ENCODE results near the gene GRIK4. TPM values are rescaled to one million over a fixed set of nuclear protein-coding genes. Genes with fewer than 3 reads are reported as not detected.

The GRIK4 gene
- polyA plus RNA-seq, 1 donor: 0.94 TPM

GRCh38 chr11:120601536-120601935 lies 90.0 kb downstream of the GRIK4 start:
- H3K9me3 ChIP-seq (ENCODE audit: control insufficient read depth, low read depth, low read length): no peaks in the 10 kb centered on the region
- H3K4me1 ChIP-seq (ENCODE audit: control insufficient read depth, insufficient read depth, low read length): no peaks in the 10 kb centered on the region
- no peaks in the 10 kb centered on the region for H3K36me3 ChIP-seq (ENCODE audit: control insufficient read depth, insufficient read depth, low read length)
- 100% methylated on average over 1 of the region's 4 CpGs for whole genome bisulfite sequencing (ENCODE audit: insufficient coverage, low lambda C conversion rate)
- no peak overlapping the region for H3K27ac ChIP-seq (ENCODE audit: low read length)
- H3K27me3 ChIP-seq (ENCODE audit: control insufficient read depth, insufficient read depth, low read length): no peaks in the 10 kb centered on the region
- no peak overlapping the region for H3K4me3 ChIP-seq (ENCODE audit: low read length)
- DNase-seq: no peak

- no peak overlapping the region for H3K27ac ChIP-seq (ENCODE audit: low read length)
These were observed 91.5 kb downstream of the GRIK4 start for GRCh38 chr11:120603071-120603470.

DNA sequence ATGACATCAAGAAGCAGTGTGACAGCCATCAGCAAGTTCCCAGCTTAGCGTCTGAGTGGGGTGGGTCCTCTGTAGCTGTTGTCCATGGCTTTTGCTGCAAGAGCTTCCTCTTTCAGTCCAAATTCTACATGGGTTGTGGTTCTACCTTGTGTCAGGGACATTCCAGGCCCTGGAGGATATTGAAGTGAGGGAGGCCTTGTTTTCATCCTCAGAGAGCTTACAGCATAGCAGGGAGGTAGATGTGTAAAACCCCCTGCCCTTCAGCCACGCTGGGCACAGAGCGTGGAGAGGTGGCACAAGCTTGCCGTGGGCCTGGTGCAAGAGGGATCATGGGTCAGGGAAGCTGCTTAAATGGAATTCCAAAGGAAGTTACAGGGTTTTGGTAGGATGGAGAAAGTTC lies 93.9 kb downstream of the GRIK4 start:
- Histone ChIP-seq H3K4me3 (ENCODE audit: low read length) (no peak overlapping the region), H3K36me3 (ENCODE audit: control insufficient read depth, insufficient read depth, low read length) (no peaks in the 10 kb centered on the region), H3K9me3 (ENCODE audit: control insufficient read depth, low read depth, low read length) (no peaks in the 10 kb centered on the region), H3K4me1 (ENCODE audit: control insufficient read depth, insufficient read depth, low read length) (peaks cover 4% of the 10 kb centered on the region), H3K27me3 (ENCODE audit: control insufficient read depth, insufficient read depth, low read length) (no peaks in the 10 kb centered on the region), H3K27ac (ENCODE audit: low read length) (no peak overlapping the region)
- WGBS (ENCODE audit: insufficient coverage, low lambda C conversion rate): no CpG with 5 or more reads among the region's 4 CpGs
- no peak for DNase-seq

More at GRCh38 chr11:120603071-120603470, 91.5 kb downstream of the GRIK4 start:
- Histone ChIP-seq H3K36me3 (ENCODE audit: control insufficient read depth, insufficient read depth, low read length) (no peaks in the 10 kb centered on the region), H3K27me3 (ENCODE audit: control insufficient read depth, insufficient read depth, low read length) (no peaks in the 10 kb centered on the region), H3K4me1 (ENCODE audit: control insufficient read depth, insufficient read depth, low read length) (no peaks in the 10 kb centered on the region), H3K4me3 (ENCODE audit: low read length) (no peak overlapping the region), H3K9me3 (ENCODE audit: control insufficient read depth, low read depth, low read length) (no peaks in the 10 kb centered on the region)
- DNase-seq: no peak
- WGBS (ENCODE audit: insufficient coverage, low lambda C conversion rate): no CpG with 5 or more reads among the region's 3 CpGs

- peaks cover 4% of the 10 kb centered on the region for H3K4me1 ChIP-seq (ENCODE audit: control insufficient read depth, insufficient read depth, low read length)
- WGBS (ENCODE audit: insufficient coverage, low lambda C conversion rate): no CpG with 5 or more reads among the region's 18 CpGs
- DNase-seq: no peak
- H3K27ac ChIP-seq (ENCODE audit: low read length): no peak overlapping the region
- H3K9me3 ChIP-seq (ENCODE audit: control insufficient read depth, low read depth, low read length): no peaks in the 10 kb centered on the region
- H3K36me3 ChIP-seq (ENCODE audit: control insufficient read depth, insufficient read depth, low read length): no peaks in the 10 kb centered on the region
- no peak overlapping the region for H3K4me3 ChIP-seq (ENCODE audit: low read length)
- no peaks in the 10 kb centered on the region for H3K27me3 ChIP-seq (ENCODE audit: control insufficient read depth, insufficient read depth, low read length)
These were observed 94.9 kb downstream of the GRIK4 start for GRCh38 chr11:120606211-120607010.

DNA sequence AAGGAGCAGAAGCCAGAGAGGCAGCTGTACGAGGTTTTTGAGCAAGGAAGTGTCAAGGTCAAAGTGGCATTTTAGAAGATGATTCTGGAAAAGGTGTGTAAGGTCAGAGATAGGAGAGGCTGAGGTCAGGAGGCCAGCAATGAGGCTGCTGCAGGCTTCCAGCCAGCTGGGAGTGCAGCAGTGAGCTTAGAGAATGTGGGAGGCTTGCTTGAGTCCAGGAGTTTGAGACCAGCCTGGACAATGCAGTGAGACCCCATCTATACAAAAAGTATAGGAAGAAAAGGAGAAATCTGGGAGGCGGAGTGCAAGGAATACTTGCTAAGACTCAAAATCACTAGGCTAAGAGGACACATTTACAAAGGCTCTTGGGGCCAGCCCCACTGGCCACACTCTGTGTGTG lies 96.5 kb downstream of the GRIK4 start:
- Histone ChIP-seq H3K27me3 (ENCODE audit: control insufficient read depth, insufficient read depth, low read length) (no peaks in the 10 kb centered on the region), H3K36me3 (ENCODE audit: control insufficient read depth, insufficient read depth, low read length) (no peaks in the 10 kb centered on the region), H3K4me3 (ENCODE audit: low read length) (no peak overlapping the region), H3K27ac (ENCODE audit: low read length) (no peak overlapping the region), H3K4me1 (ENCODE audit: control insufficient read depth, insufficient read depth, low read length) (peaks cover 10% of the 10 kb centered on the region), H3K9me3 (ENCODE audit: control insufficient read depth, low read depth, low read length) (no peaks in the 10 kb centered on the region)
- no peak for DNase-seq
- 83% methylated on average over 1 of the region's 2 CpGs for WGBS (ENCODE audit: insufficient coverage, low lambda C conversion rate)

GRCh38 chr11:120608760-120609211 lies 97.2 kb downstream of the GRIK4 start:
- Histone ChIP-seq H3K4me1 (ENCODE audit: control insufficient read depth, insufficient read depth, low read length) (peaks cover 17% of the 10 kb centered on the region), H3K27me3 (ENCODE audit: control insufficient read depth, insufficient read depth, low read length) (no peaks in the 10 kb centered on the region), H3K4me3 (ENCODE audit: low read length) (no peak overlapping the region), H3K27ac (ENCODE audit: low read length) (no peak overlapping the region), H3K9me3 (ENCODE audit: control insufficient read depth, low read depth, low read length) (no peaks in the 10 kb centered on the region), H3K36me3 (ENCODE audit: control insufficient read depth, insufficient read depth, low read length) (no peaks in the 10 kb centered on the region)
- no CpG with 5 or more reads among the region's 4 CpGs for WGBS (ENCODE audit: insufficient coverage, low lambda C conversion rate)
- peak in 1 of 2 donors; percentile 50 for DNase-seq

- H3K4me1 ChIP-seq (ENCODE audit: control insufficient read depth, insufficient read depth, low read length): peaks cover 22% of the 10 kb centered on the region
- 50% methylated on average over 1 of the region's 8 CpGs for WGBS (ENCODE audit: insufficient coverage, low lambda C conversion rate)
These were observed 98.6 kb downstream of the GRIK4 start for GRCh38 chr11:120610111-120610510.

GRCh38 chr11:120611581-120611980 lies 100.0 kb downstream of the GRIK4 start:
- H3K27me3 ChIP-seq (ENCODE audit: control insufficient read depth, insufficient read depth, low read length): no peaks in the 10 kb centered on the region
- WGBS (ENCODE audit: insufficient coverage, low lambda C conversion rate): 80% methylated on average over 1 of the region's 7 CpGs
- no peaks in the 10 kb centered on the region for H3K9me3 ChIP-seq (ENCODE audit: control insufficient read depth, low read depth, low read length)
- DNase-seq: no peak
- H3K4me3 ChIP-seq (ENCODE audit: low read length): no peak overlapping the region
- H3K36me3 ChIP-seq (ENCODE audit: control insufficient read depth, insufficient read depth, low read length): no peaks in the 10 kb centered on the region
- H3K4me1 ChIP-seq (ENCODE audit: control insufficient read depth, insufficient read depth, low read length): peaks cover 22% of the 10 kb centered on the region
- H3K27ac ChIP-seq (ENCODE audit: low read length): no peak overlapping the region

More at GRCh38 chr11:120610111-120610510, 98.6 kb downstream of the GRIK4 start:
- no peaks in the 10 kb centered on the region for H3K27me3 ChIP-seq (ENCODE audit: control insufficient read depth, insufficient read depth, low read length)
- H3K36me3 ChIP-seq (ENCODE audit: control insufficient read depth, insufficient read depth, low read length): no peaks in the 10 kb centered on the region
- H3K9me3 ChIP-seq (ENCODE audit: control insufficient read depth, low read depth, low read length): no peaks in the 10 kb centered on the region
- no peak overlapping the region for H3K4me3 ChIP-seq (ENCODE audit: low read length)
- H3K27ac ChIP-seq (ENCODE audit: low read length): no peak overlapping the region
- DNase-seq: no peak

DNA sequence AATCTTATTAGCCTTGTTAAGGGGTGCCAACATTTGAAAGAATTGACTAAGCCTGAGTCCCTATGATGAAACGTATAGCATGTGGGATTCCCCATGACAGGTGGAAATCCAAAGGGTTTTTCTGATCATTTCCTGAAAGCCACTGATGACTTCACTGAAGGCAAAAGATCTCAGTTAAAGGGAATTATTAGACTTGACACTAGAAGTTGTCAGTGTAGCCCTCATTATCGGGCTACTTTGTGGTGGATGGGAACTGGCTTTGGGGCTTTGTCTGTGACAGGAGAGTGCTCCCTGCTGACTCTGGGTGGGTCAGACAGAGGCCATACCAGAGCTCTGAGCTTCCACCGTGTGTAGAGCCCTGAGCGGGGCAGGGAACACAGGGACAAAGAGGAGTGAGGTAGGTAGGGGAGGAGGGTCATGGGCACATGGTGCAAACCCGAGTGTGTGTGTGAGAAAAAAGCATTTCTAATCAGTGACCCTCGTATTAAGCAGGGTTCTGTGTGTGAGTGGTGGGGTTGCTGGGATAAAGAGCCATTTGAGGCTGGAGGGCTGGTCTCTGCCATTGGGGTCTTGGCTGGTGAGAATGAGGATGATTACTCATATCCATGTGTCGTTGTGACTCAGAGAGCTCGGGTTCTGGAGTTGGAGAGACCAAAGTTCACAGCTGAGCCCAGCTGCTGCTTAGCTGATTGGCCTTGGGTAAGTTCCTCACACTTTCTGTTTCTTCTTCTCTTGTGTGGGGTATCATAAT lies 101.1 kb downstream of the GRIK4 start:
- H3K36me3 ChIP-seq (ENCODE audit: control insufficient read depth, insufficient read depth, low read length): no peaks in the 10 kb centered on the region
- peak; percentile 80 to 90 for DNase-seq
- H3K9me3 ChIP-seq (ENCODE audit: control insufficient read depth, low read depth, low read length): no peaks in the 10 kb centered on the region
- WGBS (ENCODE audit: insufficient coverage, low lambda C conversion rate): no CpG with 5 or more reads among the region's 8 CpGs
- no peaks in the 10 kb centered on the region for H3K27me3 ChIP-seq (ENCODE audit: control insufficient read depth, insufficient read depth, low read length)
- H3K4me3 ChIP-seq (ENCODE audit: low read length): no peak overlapping the region
- peaks cover 22% of the 10 kb centered on the region for H3K4me1 ChIP-seq (ENCODE audit: control insufficient read depth, insufficient read depth, low read length)
- H3K27ac ChIP-seq (ENCODE audit: low read length): peak overlapping the region; percentile 78

GRCh38 chr11:120613264-120614226 lies 102.0 kb downstream of the GRIK4 start:
- H3K9me3 ChIP-seq (ENCODE audit: control insufficient read depth, low read depth, low read length): peaks cover 4% of the 10 kb centered on the region
- no CpG with 5 or more reads among the region's 6 CpGs for WGBS (ENCODE audit: insufficient coverage, low lambda C conversion rate)
- H3K4me3 ChIP-seq (ENCODE audit: low read length): no peak overlapping the region
- peaks cover 22% of the 10 kb centered on the region for H3K4me1 ChIP-seq (ENCODE audit: control insufficient read depth, insufficient read depth, low read length)
- H3K27ac ChIP-seq (ENCODE audit: low read length): peak overlapping the region; percentile 78
- H3K36me3 ChIP-seq (ENCODE audit: control insufficient read depth, insufficient read depth, low read length): no peaks in the 10 kb centered on the region
- H3K27me3 ChIP-seq (ENCODE audit: control insufficient read depth, insufficient read depth, low read length): no peaks in the 10 kb centered on the region
- DNase-seq: no peak
